ENCODE results near the gene RTTN. TPM values are rescaled to one million over a fixed set of nuclear protein-coding genes. Genes with fewer than 3 reads are reported as not detected.

Gene RTTN
- total and polyA plus RNA-seq, 2 of the 4 experiments (the other 2 are of a cell fraction) = 5.8 to 19.9 TPM

GRCh38 chr18:70228536-70228935 lies 23.0 kb upstream of the RTTN start:
- dilution Hi-C loops (cut with HindIII; ENCODE audit: low sequenced_read_pairs, unreplicated experiment) = no loop called here
- H3K27me3 ChIP-seq (ENCODE audit: control insufficient read depth, insufficient read depth, low read length) = peaks cover 1% of the 10 kb centered on the region; the same call in 1 of the 2 replicates
- H4K20me1 ChIP-seq (ENCODE audit: insufficient read depth, low read length) = no peaks in the 10 kb centered on the region
- H3K23ac ChIP-seq (ENCODE audit: low read depth, low read length) = no peak overlapping the region
- TF ChIP-seq ELK1 (IDR thresholded peaks at IDR 0.05; ENCODE audit: borderline replicate concordance, low read depth, low read length) (no peak), USF2 (IDR thresholded peaks at IDR 0.05; ENCODE audit: low read depth, low read length) (no peak), CTCF (conservative IDR thresholded peaks at IDR 0.05; ENCODE audit: low read depth, low read length) (no peak), FOS (IDR thresholded peaks at IDR 0.05; ENCODE audit: low read depth, low read length) (no peak), CHD1 (IDR thresholded peaks at IDR 0.05; ENCODE audit: low read depth, low read length) (no peak), NFE2L2 (IDR thresholded peaks at IDR 0.05; ENCODE audit: low read depth, low read length) (no peak), RFX5 (IDR thresholded peaks at IDR 0.05; ENCODE audit: low read depth, low read length) (no peak), CEBPB (IDR thresholded peaks at IDR 0.05; ENCODE audit: low read depth, low read length) (no peak), MXI1 (IDR thresholded peaks at IDR 0.05; ENCODE audit: borderline replicate concordance, low read depth, low read length) (no peak), SMC3 (IDR thresholded peaks at IDR 0.05; ENCODE audit: low read depth, low read length) (no peak), BHLHE40 (IDR thresholded peaks at IDR 0.05; ENCODE audit: low read depth, low read length) (no peak), MAZ (IDR thresholded peaks at IDR 0.05; ENCODE audit: borderline replicate concordance, low read depth, low read length) (no peak), RAD21 (IDR thresholded peaks at IDR 0.05; ENCODE audit: low read length) (no peak), RCOR1 (IDR thresholded peaks at IDR 0.05; ENCODE audit: insufficient replicate concordance, low read length) (no peak), MAFK (IDR thresholded peaks at IDR 0.05; ENCODE audit: low read depth, low read length) (no peak), POLR2A (IDR thresholded peaks at IDR 0.05; ENCODE audit: low read depth, low read length) (no peak)
- H2AK9ac ChIP-seq (replicated peaks; ENCODE audit: low read depth, low read length, poor library complexity) = no peak overlapping the region
- H3K56ac ChIP-seq (ENCODE audit: extremely low read depth, insufficient read depth, low read length) = no peak overlapping the region
- no peaks in the 10 kb centered on the region for H3K36me3 ChIP-seq (ENCODE audit: control insufficient read depth, insufficient read depth, low read length)
- H4K5ac ChIP-seq (ENCODE audit: low read depth, low read length) = no peak overlapping the region
- CTCF ChIA-PET = no interaction called here
- H3K79me1 ChIP-seq (ENCODE audit: low read depth in 1 of 2, low read length in 2 of 2) = no peaks in the 10 kb centered on the region
- no peak overlapping the region for H2BK20ac ChIP-seq (ENCODE audit: low read depth, low read length)
- WGBS, 2 experiments (ENCODE audit: extremely low coverage in 2 of 2, insufficient read length in 1 of 2) = no CpG with 5 or more reads among the region's 2 CpGs
- POLR2A ChIA-PET (ENCODE audit: unreplicated experiment) = no interaction called here
- peaks cover 9% of the 10 kb centered on the region for H3K9me3 ChIP-seq (ENCODE audit: control insufficient read depth, insufficient read depth, low read length)
- H3K9me1 ChIP-seq (ENCODE audit: insufficient read depth, low read length) = no peaks in the 10 kb centered on the region
- no peak overlapping the region for H3K14ac ChIP-seq (replicated peaks; ENCODE audit: low read depth, low read length)
- no peak overlapping the region for H3K9ac ChIP-seq (ENCODE audit: low read depth, low read length)
- no peak overlapping the region for H3K4me2 ChIP-seq (ENCODE audit: low read depth, low read length)
- no peaks in the 10 kb centered on the region for H3K4me1 ChIP-seq (ENCODE audit: control insufficient read depth, insufficient read depth, low read length)
- no peak for ATAC-seq (ENCODE audit: low read depth)
- no peak overlapping the region for H3K4me3 ChIP-seq (ENCODE audit: insufficient read depth, low read depth, low read length)
- BruUV-seq (replicated peaks) = no TSS peak
- no peak overlapping the region for H4K91ac ChIP-seq (ENCODE audit: insufficient read depth, low read depth, low read length)
- no peak overlapping the region for H3K4ac ChIP-seq (ENCODE audit: low read depth, low read length)
- no peak overlapping the region for H2BK5ac ChIP-seq (ENCODE audit: low read depth, low read length, poor library complexity, severe bottlenecking)
- intact Hi-C loops (cut with micrococcal nuclease) = loop anchor here (5.0 kb wide), 1 partner anchor 44 kb away; no protein-coding TSS in a partner anchor
- no peak overlapping the region for H3K27ac ChIP-seq (ENCODE audit: insufficient read depth, low read length)
- no peak overlapping the region for H2AK5ac ChIP-seq (ENCODE audit: low read depth, low read length)
- H2AFZ ChIP-seq (replicated peaks; ENCODE audit: low read length, poor library complexity) = no peak overlapping the region
- H2BK120ac ChIP-seq (ENCODE audit: low read depth, low read length) = no peak overlapping the region
- no peak overlapping the region for H3K18ac ChIP-seq (ENCODE audit: low read depth, low read length)
- in situ Hi-C loops (cut with MboI; ENCODE audit: low sequenced_read_pairs) = no loop called here
- H2BK15ac ChIP-seq (ENCODE audit: low read depth, low read length) = no peak overlapping the region
- no peak overlapping the region for H4K8ac ChIP-seq (ENCODE audit: low read depth in 2 of 2, low read length in 2 of 2)
- DNase-seq = no peak
